ENCODE data around the gene GPX4.

DNA sequence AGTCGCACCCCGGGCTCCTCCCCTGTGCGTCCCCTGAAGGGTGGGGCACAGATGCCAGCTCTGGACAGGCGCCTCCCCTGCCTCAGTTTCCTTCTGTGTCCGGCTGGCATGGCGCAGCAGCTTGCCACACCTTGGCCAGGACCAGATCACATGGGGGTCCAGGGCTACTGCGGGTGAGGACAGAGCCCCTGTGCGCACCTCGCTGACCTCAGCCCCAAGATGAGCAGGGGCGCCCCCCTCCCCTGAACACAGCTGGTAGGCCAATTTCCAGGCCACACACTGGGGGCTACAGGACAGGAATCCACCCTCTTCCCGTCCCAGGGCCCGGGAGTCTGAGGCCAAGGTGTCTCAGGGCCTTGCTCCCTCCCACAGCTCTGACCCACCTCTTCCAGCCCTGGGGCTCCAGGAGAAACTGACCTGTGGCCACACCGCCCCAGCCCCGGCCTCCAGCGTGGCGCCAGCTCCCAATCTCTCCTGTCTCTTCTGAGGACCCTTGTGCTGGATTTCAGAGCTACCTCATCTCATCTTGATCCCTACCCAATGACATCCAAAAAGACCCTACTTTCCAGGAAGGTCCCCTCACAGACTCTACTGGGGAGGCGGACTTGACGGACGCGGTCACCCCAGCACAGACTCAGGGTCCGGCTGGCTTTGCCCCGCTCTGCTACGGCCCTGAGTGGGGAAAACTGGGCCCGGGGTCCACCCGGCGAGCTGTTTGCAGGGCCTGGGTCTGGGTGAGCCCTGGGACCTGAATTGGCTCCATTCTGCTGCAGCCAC, 42.0 kb downstream of the GPX4 start:
- no peak for TF ChIP-seq GATA2 (IDR thresholded peaks at IDR 0.05; ENCODE audit: insufficient read depth, insufficient read length, low read depth, low read length)
- TF ChIP-seq, protein P1, sequence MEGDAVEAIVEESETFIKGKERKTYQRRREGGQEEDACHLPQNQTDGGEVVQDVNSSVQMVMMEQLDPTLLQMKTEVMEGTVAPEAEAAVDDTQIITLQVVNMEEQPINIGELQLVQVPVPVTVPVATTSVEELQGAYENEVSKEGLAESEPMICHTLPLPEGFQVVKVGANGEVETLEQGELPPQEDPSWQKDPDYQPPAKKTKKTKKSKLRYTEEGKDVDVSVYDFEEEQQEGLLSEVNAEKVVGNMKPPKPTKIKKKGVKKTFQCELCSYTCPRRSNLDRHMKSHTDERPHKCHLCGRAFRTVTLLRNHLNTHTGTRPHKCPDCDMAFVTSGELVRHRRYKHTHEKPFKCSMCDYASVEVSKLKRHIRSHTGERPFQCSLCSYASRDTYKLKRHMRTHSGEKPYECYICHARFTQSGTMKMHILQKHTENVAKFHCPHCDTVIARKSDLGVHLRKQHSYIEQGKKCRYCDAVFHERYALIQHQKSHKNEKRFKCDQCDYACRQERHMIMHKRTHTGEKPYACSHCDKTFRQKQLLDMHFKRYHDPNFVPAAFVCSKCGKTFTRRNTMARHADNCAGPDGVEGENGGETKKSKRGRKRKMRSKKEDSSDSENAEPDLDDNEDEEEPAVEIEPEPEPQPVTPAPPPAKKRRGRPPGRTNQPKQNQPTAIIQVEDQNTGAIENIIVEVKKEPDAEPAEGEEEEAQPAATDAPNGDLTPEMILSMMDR (IDR thresholded peaks at IDR 0.05; ENCODE audit: extremely low read depth in 1 of 2, insufficient read depth in 1 of 2, low read depth in 1 of 2, low read length in 2 of 2), result no peak
- TF ChIP-seq POLR2AphosphoS5 (IDR thresholded peaks at IDR 0.05; ENCODE audit: insufficient read depth, low read depth, low read length), result no peak
- TF ChIP-seq EZH2 (IDR thresholded peaks at IDR 0.05; ENCODE audit: borderline replicate concordance, low read depth, low read length, severe bottlenecking), result no peak
- TF ChIP-seq POLR2A (IDR thresholded peaks at IDR 0.05; ENCODE audit: low read depth, low read length), result no peak

Measured in endothelial cell of umbilical vein (primary cell).